K562 (cell line): ENCODE data around the gene GLDC. TPM values are rescaled to one million over a fixed set of nuclear protein-coding genes. Genes with fewer than 3 reads are reported as not detected.

ENCODE experiments used
- ATAC-seq: fragments of 200-7000 bp; cut with Tn5 transposase; 3 replicates; pipeline ENCODE4 v1.9.1; 2020; ENCODE audit warnings: moderate library complexity
- BruUV-seq: library from RNA; stranded (reverse); fragments of 400-500 nt; replicated peaks from 2 replicates; lab custom pipeline; 2021; lab: Mats Ljungman, UMichigan
- CTCF ChIA-PET: fragments of 300-600 bp; formaldehyde crosslinking; extraction: SDS; loops from one replicate; lab custom pipeline; 2021; ENCODE audit warnings: low intra/inter-chr PET ratio; lab: Yijun Ruan, JAX
- POLR2A ChIA-PET: fragments of 300-600, 350-650 bp; sonication (Branson Sonifier 250); formaldehyde crosslinking; extraction: SDS; loops from one replicate; lab custom pipeline; 2021; ENCODE audit warnings: antibody characterized with exemption, inconsistent platforms; lab: Yijun Ruan, JAX
- DNase-seq, 4 experiments: peaks; one replicate each; pipeline versions ENCODE4 v3.0.0 to v3.0.0-alpha.2; 2011 to 2018; ENCODE audit warnings: low spot score in 3 of 4, mixed read lengths in 3 of 4; ENCODE audit errors: extremely low read depth in 1 of 4
- FAIRE-seq: peaks from 2 replicates; lab custom pipeline; 2011; peaks lifted over from hg19 to GRCh38; lab: Jason Lieb, UNC
- H2AFZ ChIP-seq: 2 replicates; pipeline ENCODE4 v1.6.0; 2011; ENCODE audit warnings: low read depth, low read length, control low read depth, inconsistent platforms
- H3K27ac ChIP-seq: fragments of 200-600 bp; 3 replicates; pipeline ENCODE4 v1.8.0; 2011; ENCODE audit warnings: low read depth, mild to moderate bottlenecking, control low read depth, inconsistent platforms, low read length, moderate library complexity, mixed read lengths; ENCODE audit errors: extremely low read depth
- H3K27me3 ChIP-seq, 2 experiments: fragments of 300-600 bp in 1 of 2; 2 replicates in 1 of 2; 3 replicates in 1 of 2; pipeline versions ENCODE4 v1.6.0 to v1.8.0; 2011; ENCODE audit warnings: inconsistent platforms in 2 of 2, low read length in 2 of 2, mild to moderate bottlenecking in 1 of 2, mixed read lengths in 1 of 2, moderate library complexity in 1 of 2; ENCODE audit not compliant: control insufficient read depth in 2 of 2, insufficient read depth in 2 of 2
- H3K36me3 ChIP-seq: fragments of 300-600 bp; 3 replicates; pipeline ENCODE4 v1.8.0; 2011; ENCODE audit warnings: mild to moderate bottlenecking, low read length, inconsistent platforms; ENCODE audit not compliant: control insufficient read depth, insufficient read depth
- H3K4me1 ChIP-seq, 2 experiments: fragments of 200-600 bp in 1 of 2; replicated peaks in 1 of 2; 2 replicates in 1 of 2; 3 replicates in 1 of 2; pipeline versions ENCODE4 v1.5.1 to v1.8.0; 2011; ENCODE audit warnings: inconsistent platforms in 2 of 2, low read length in 2 of 2, mild to moderate bottlenecking in 1 of 2, mixed read lengths in 1 of 2, moderate library complexity in 1 of 2; ENCODE audit not compliant: control insufficient read depth in 2 of 2, insufficient read depth in 2 of 2
- H3K4me2 ChIP-seq: 2 replicates; pipeline ENCODE4 v1.6.1; 2011; ENCODE audit warnings: low read length, control low read depth, inconsistent platforms, mixed read lengths; ENCODE audit not compliant: insufficient read depth
- H3K4me3 ChIP-seq: fragments of 200-600 bp; sonication (generic), shearing (Covaris generic); 2 replicates; pipeline ENCODE4 v1.5.1; 2016; ENCODE audit warnings: control low read depth, inconsistent platforms
- H3K79me2 ChIP-seq: fragments of 200-600 bp; 3 replicates; pipeline ENCODE4 v1.8.0; 2011; ENCODE audit warnings: low read length, inconsistent platforms; ENCODE audit not compliant: control insufficient read depth, insufficient read depth
- H3K9ac ChIP-seq, 2 experiments: 2 replicates each; pipeline versions ENCODE4 v1.6.0 to v1.6.1; 2011; ENCODE audit warnings: low read depth in 2 of 2, low read length in 2 of 2, control low read depth in 1 of 2, inconsistent platforms in 1 of 2, mild to moderate bottlenecking in 1 of 2, mixed read lengths in 1 of 2; ENCODE audit not compliant: insufficient read depth in 1 of 2
- H3K9me1 ChIP-seq: one replicate; pipeline ENCODE4 v1.6.0; 2011; ENCODE audit warnings: inconsistent platforms, mild to moderate bottlenecking, low read length, moderate library complexity; ENCODE audit not compliant: control insufficient read depth, insufficient read depth
- H3K9me3 ChIP-seq: replicated peaks from 2 replicates; pipeline ENCODE4 v1.5.1; 2011; ENCODE audit warnings: low read depth, low read length, inconsistent platforms; ENCODE audit not compliant: control insufficient read depth, insufficient read depth
- H4K20me1 ChIP-seq: replicated peaks from 2 replicates; pipeline ENCODE4 v1.6.1; 2011; ENCODE audit warnings: low read length, inconsistent platforms, mixed read lengths; ENCODE audit not compliant: control insufficient read depth, insufficient read depth
- CBX8 ChIP-seq: fragments of 200-600 bp; sonication (generic); IDR thresholded peaks from 2 replicates; pipeline ENCODE4 v1.6.1; 2012; ENCODE audit warnings: borderline replicate concordance, mixed run types, low read depth, mild to moderate bottlenecking, moderate library complexity, mixed read lengths, low read length, control low read depth, inconsistent platforms; ENCODE audit not compliant: poor library complexity, severe bottlenecking; ENCODE audit errors: extremely low read depth
- FOXM1 ChIP-seq, 2 experiments: fragments of 450-650 bp in 1 of 2; sonication (generic) in 1 of 2; formaldehyde crosslinking in 1 of 2; IDR thresholded peaks; 2 replicates each; pipeline versions ENCODE4 v1.6.1 to v1.9.0; 2017 to 2022; ENCODE audit warnings: low read depth in 2 of 2, mild to moderate bottlenecking in 2 of 2, missing genetic modification reagents in 1 of 2, moderate library complexity in 1 of 2
- HES1 ChIP-seq: fragments of 450-650 bp; IDR thresholded peaks from 2 replicates; pipeline ENCODE4 v1.6.1; 2016; ENCODE audit warnings: low read depth, mild to moderate bottlenecking, moderate library complexity
- HNRNPH1 ChIP-seq: fragments of 200-400 bp; formaldehyde crosslinking; optimal IDR thresholded peaks from 2 replicates; pipeline ENCODE3; 2017; ENCODE audit warnings: low read depth, mild to moderate bottlenecking, low read length, moderate library complexity
- HOMEZ ChIP-seq: fragments of 250-450 bp; sonication (Bioruptor Pico); IDR thresholded peaks from 2 replicates; pipeline ENCODE4 v1.4.0; 2020; ENCODE audit warnings: mild to moderate bottlenecking, moderate library complexity
- MAX ChIP-seq: sonication (generic); formaldehyde crosslinking; IDR thresholded peaks from 2 replicates; pipeline ENCODE4 v1.9.0; 2022; ENCODE audit warnings: mild to moderate bottlenecking, missing genetic modification reagents
- POLR2AphosphoS5 ChIP-seq: IDR thresholded peaks from 2 replicates; pipeline ENCODE4 v1.6.1; 2011; ENCODE audit warnings: mild to moderate bottlenecking, low read depth, low read length, moderate library complexity; ENCODE audit not compliant: control insufficient read depth, insufficient read depth
- RAD21 ChIP-seq, 2 experiments: fragments of 250-450 bp in 1 of 2; fragments of 450-650 bp in 1 of 2; sonication (Bioruptor Pico) in 1 of 2; formaldehyde crosslinking in 1 of 2; IDR thresholded peaks in 1 of 2; conservative IDR thresholded peaks in 1 of 2; 2 replicates each; pipeline versions ENCODE4 v1.4.0 to v1.8.0; 2020 to 2022; ENCODE audit warnings: mild to moderate bottlenecking in 2 of 2, moderate library complexity in 1 of 2
- RBM25 ChIP-seq: fragments of 200-400 bp; formaldehyde crosslinking; IDR thresholded peaks from 2 replicates; pipeline ENCODE4 v1.6.1; 2018; ENCODE audit warnings: low read length, low read depth, moderate library complexity; ENCODE audit not compliant: severe bottlenecking
- SIRT6 ChIP-seq: IDR thresholded peaks from one replicate; pipeline ENCODE4 v1.6.1; 2012; ENCODE audit warnings: low read depth, mild to moderate bottlenecking, control low read depth, inconsistent platforms, low read length, moderate library complexity
- SMC3 ChIP-seq: conservative IDR thresholded peaks from 2 replicates; pipeline ENCODE4 v1.6.1; 2011; ENCODE audit warnings: low read depth, low read length, improper control_type of control experiment; ENCODE audit not compliant: insufficient read depth
- ZNF354B ChIP-seq: fragments of 250-450 bp; sonication (Bioruptor Pico); IDR thresholded peaks from 2 replicates; pipeline ENCODE4 v1.4.0; 2020
- WGBS: fragments of 100-300 bp; shearing (Covaris generic); methylation state at CpG from one replicate; pipeline ENCODE4 v1.1.6; 2016; ENCODE audit warnings: low coverage, mixed read lengths; ENCODE audit not compliant: insufficient coverage; ENCODE audit errors: missing lambda C conversion rate; 5-methylcytosine and 5-hydroxymethylcytosine counted together
- in situ Hi-C: fragments of 300-500 bp; cut with MboI; formaldehyde crosslinking; loops from 4 replicates; pipeline ENCODE4 v1.15.0; 2018; ENCODE audit warnings: inconsistent platforms, mixed read lengths
- intact Hi-C: fragments of 100-400 bp; cut with micrococcal nuclease; formaldehyde crosslinking; loops from 2 replicates; pipeline ENCODE4 v1.14.2; 2022
- polyA plus RNA-seq, 8 experiments: library from polyadenylated mRNA; depleted of rRNA in 4 of 8; stranded (reverse) in 5 of 8; unstranded in 3 of 8; fragments of >200 nt; fragmentation: Nextera tagmentation in 2 of 8; fragmentation: Illumina TruSeq in 1 of 8; extraction: Ambion mirVana in 2 of 8; extraction: Trizol in 1 of 8; gene quantifications; 2 replicates each; pipeline versions ENCODE4 v1.2.1 to v1.2.3, GENCODE V29; 2011 to 2014; ENCODE audit warnings: inconsistent platforms in 1 of 8, missing spikeins in 1 of 8
- total RNA-seq, 7 experiments: library from RNA; depleted of rRNA in 6 of 7; stranded (reverse); fragments of >200 nt in 6 of 7; fragmentation: Illumina TruSeq in 2 of 7; extraction: Trizol in 2 of 7; gene quantifications; 2 replicates each; pipeline versions ENCODE4 v1.2.1 to v1.2.3, GENCODE V29; 2011 to 2021; ENCODE audit warnings: low replicate concordance in 1 of 7

Gene GLDC
- total and polyA plus RNA-seq, 9 of the 15 experiments (the other 6 are each of a cell fraction or from before 2014, with no cell fraction given): 0.03 to 0.27 (median 0.08) TPM; not detected in 6

- 11% methylated on average over 3 of the region's 3 CpGs for WGBS
- POLR2A ChIA-PET: interaction anchor here (1.0 kb wide), 1 partner anchor 9 kb away, joined by 4 read pairs; no protein-coding TSS in a partner anchor
- no peak for TF ChIP-seq ZNF354B
- no peak for TF ChIP-seq HOMEZ (CRISPR knock-in tag)
- TF ChIP-seq, all 486 proteins: peak for 0
- in situ Hi-C loops (loop anchor here (5.0 to 25.0 kb wide), 2 partner anchors 213 to 503 kb away; no protein-coding TSS in a partner anchor), intact Hi-C loops (no loop called here)
- Histone ChIP-seq H3K27ac (no peak overlapping the region), H3K27me3 (no peaks in the 10 kb centered on the region; a peak in 2 of 5 replicates), H3K4me1 (no peaks in the 10 kb centered on the region; a peak in 1 of 5 replicates), H3K4me2 (no peak overlapping the region), H3K9ac (no peak overlapping the region), H2AFZ (no peak overlapping the region), H3K79me2 (no peaks in the 10 kb centered on the region), H3K9me3 (no peaks in the 10 kb centered on the region), H3K4me3 (no peak overlapping the region), H3K36me3 (no peaks in the 10 kb centered on the region), H3K9me1 (no peaks in the 10 kb centered on the region), H4K20me1 (no peaks in the 10 kb centered on the region)
- FAIRE-seq (no peak), DNase-seq (no peak), ATAC-seq (no peak)
- CTCF ChIA-PET: interaction anchor here (1.0 kb wide), 1 partner anchor 211 kb away, joined by 3 read pairs; no protein-coding TSS in a partner anchor
- no TSS peak for BruUV-seq
Measured at GRCh38 chr9:6564868-6565267, 80.7 kb downstream of the GLDC start.

- H3K4me3 ChIP-seq: no peak overlapping the region
- no peaks in the 10 kb centered on the region for H3K9me3 ChIP-seq
- intact Hi-C loops: no loop called here
- H3K36me3 ChIP-seq: no peaks in the 10 kb centered on the region
- H3K27me3 ChIP-seq: no peaks in the 10 kb centered on the region; a peak in 2 of 5 replicates
- no peak overlapping the region for H3K9ac ChIP-seq
- H3K79me2 ChIP-seq: no peaks in the 10 kb centered on the region
- ChIA-PET CTCF (no interaction called here), POLR2A (no interaction called here)
- 34% methylated on average over 5 of the region's 5 CpGs for WGBS
- no peak for ATAC-seq
- no peak for FAIRE-seq
- no peak overlapping the region for H3K27ac ChIP-seq
- no peaks in the 10 kb centered on the region for H4K20me1 ChIP-seq
- DNase-seq: no peak
- no TSS peak for BruUV-seq
- no peak overlapping the region for H2AFZ ChIP-seq
- no peaks in the 10 kb centered on the region for H3K9me1 ChIP-seq
- H3K4me1 ChIP-seq: no peaks in the 10 kb centered on the region; a peak in 1 of 5 replicates
- H3K4me2 ChIP-seq: no peak overlapping the region
- in situ Hi-C loops: loop anchor here (25.0 kb wide), 1 partner anchor 502 kb away; no protein-coding TSS in a partner anchor
- no peak for TF ChIP-seq CBX8
- no peak for TF ChIP-seq FOXM1 (IDR thresholded peaks at IDR 0.05; ENCODE audit: low read depth)
- TF ChIP-seq FOXM1 (CRISPR knock-in tag; IDR thresholded peaks at IDR 0.05; ENCODE audit: low read depth): no peak
- no peak for TF ChIP-seq SIRT6
- TF ChIP-seq MAX (CRISPR knock-in tag): no peak
- no peak for TF ChIP-seq RBM25
- TF ChIP-seq HNRNPH1: no peak
- no peak for TF ChIP-seq SMC3
- no peak for TF ChIP-seq POLR2AphosphoS5
- TF ChIP-seq RAD21 (CRISPR knock-in tag; conservative IDR thresholded peaks at IDR 0.05 in 1 of 2, IDR thresholded peaks at IDR 0.05 in 1 of 2): no peak
- no peak for TF ChIP-seq HES1
Measured at GRCh38 chr9:6564360-6564759, 81.2 kb downstream of the GLDC start.
